T-cell (primary cell): ENCODE results near the gene HK3. TPM values are rescaled to one million over a fixed set of nuclear protein-coding genes. Genes with fewer than 3 reads are reported as not detected.

ENCODE experiments used
- ATAC-seq, 4 experiments: fragments of 200-7000 bp in 3 of 4; fragments of 150-1000 bp in 1 of 4; cut with Tn5 transposase; replicated peaks in 1 of 4; 1 replicate in 3 of 4; 2 replicates in 1 of 4; pipeline ENCODE4 v1.10.0; 2021; ENCODE audit warnings: moderate library complexity in 3 of 4, mild to moderate bottlenecking in 2 of 4, moderate number of reproducible peaks in 1 of 4
- CTCF ChIA-PET, 2 donors: fragments of 300-600 bp; sonication (Branson Sonifier 250); formaldehyde crosslinking; loops; one replicate each; lab custom pipeline; 2022; ENCODE audit warnings: antibody characterized with exemption in 2 of 2; lab: Charles Lee
- POLR2A ChIA-PET, 2 donors: fragments of 300-600 bp; sonication (Branson Sonifier 250); formaldehyde crosslinking; loops; one replicate each; lab custom pipeline; 2022; ENCODE audit warnings: antibody characterized with exemption in 2 of 2; lab: Charles Lee
- DNase-seq, 35 experiments: peaks; one replicate each; pipeline versions ENCODE4 v3.0.0 to v3.0.0-alpha.2; 2013 to 2023
- H3K27ac ChIP-seq: one replicate; pipeline ENCODE4 v1.5.1; 2013; ENCODE audit warnings: low read length
- H3K27me3 ChIP-seq, 2 experiments: replicated peaks in 1 of 2; 1 replicate in 1 of 2; 2 replicates in 1 of 2; pipeline versions ENCODE4 v1.6.1 to v1.7.0; 2013; ENCODE audit warnings: low read length in 1 of 2, mixed read lengths in 1 of 2; ENCODE audit not compliant: control insufficient read depth in 2 of 2, insufficient read depth in 2 of 2; ENCODE audit errors: extremely low read depth in 1 of 2
- H3K36me3 ChIP-seq, 2 donors: 1 replicate in 1 of 2; 2 replicates in 1 of 2; pipeline versions ENCODE4 v1.6.1 to v1.7.0; 2013; ENCODE audit warnings: low read length in 1 of 2; ENCODE audit not compliant: control insufficient read depth in 2 of 2, insufficient read depth in 1 of 2; ENCODE audit errors: extremely low read depth in 1 of 2
- H3K4me1 ChIP-seq, 2 experiments: 1 replicate in 1 of 2; 2 replicates in 1 of 2; pipeline versions ENCODE4 v1.6.1 to v1.7.0; 2013; ENCODE audit warnings: low read length in 2 of 2, mixed read lengths in 1 of 2; ENCODE audit not compliant: insufficient read depth in 2 of 2, control insufficient read depth in 1 of 2; ENCODE audit errors: extremely low read depth in 1 of 2
- H3K4me3 ChIP-seq, 2 donors: 1 replicate in 1 of 2; 2 replicates in 1 of 2; pipeline versions ENCODE4 v1.5.1 to v1.7.0; 2013; ENCODE audit warnings: mild to moderate bottlenecking in 2 of 2, low read length in 1 of 2, moderate library complexity in 1 of 2; ENCODE audit not compliant: control insufficient read depth in 1 of 2; ENCODE audit errors: extremely low read depth in 1 of 2
- H3K9me3 ChIP-seq: 2 replicates; pipeline ENCODE4 v1.7.0; 2013
- H3K27ac Mint-ChIP-seq, 2 donors: one replicate each; pipeline ENCODE4 v1.8.0; 2020 to 2021; ENCODE audit warnings: mild to moderate bottlenecking in 2 of 2, mixed read lengths in 2 of 2
- H3K27me3 Mint-ChIP-seq, 2 donors: one replicate each; pipeline ENCODE4 v1.8.0; 2021 to 2022; ENCODE audit warnings: mixed read lengths in 2 of 2
- H3K36me3 Mint-ChIP-seq: one replicate; pipeline ENCODE4 v1.8.0; 2021; ENCODE audit warnings: mixed read lengths
- H3K4me1 Mint-ChIP-seq, 3 donors: one replicate each; pipeline ENCODE4 v1.8.0; 2020 to 2022; ENCODE audit warnings: mixed read lengths in 3 of 3, mild to moderate bottlenecking in 1 of 3
- H3K4me3 Mint-ChIP-seq, 3 donors: one replicate each; pipeline ENCODE4 v1.8.0; 2020 to 2022; ENCODE audit warnings: mild to moderate bottlenecking in 3 of 3, mixed read lengths in 3 of 3, moderate library complexity in 3 of 3
- H3K9me3 Mint-ChIP-seq, 3 donors: one replicate each; pipeline ENCODE4 v1.8.0; 2020 to 2022; ENCODE audit warnings: mixed read lengths in 3 of 3
- WGBS: methylation state at CpG from one replicate; pipeline ENCODE4 v1.1.5; 2013; ENCODE audit warnings: missing lambda C conversion rate; ENCODE audit not compliant: insufficient coverage; 5-methylcytosine and 5-hydroxymethylcytosine counted together
- total RNA-seq, 35 experiments: library from RNA in 6 of 35; stranded (reverse) in 6 of 35; fragments of 120-200 nt in 1 of 35; gene quantifications; one replicate each; pipeline versions ENCODE4 v1.2.1 to v1.2.4 and lab custom pipeline; 2013 to 2026

The HK3 gene
- total RNA-seq, 5 donors from 2014 or later (not counting 1 experiment from before 2014, with no cell fraction given) = 0.16 to 0.85 (median 0.44) TPM

DNA sequence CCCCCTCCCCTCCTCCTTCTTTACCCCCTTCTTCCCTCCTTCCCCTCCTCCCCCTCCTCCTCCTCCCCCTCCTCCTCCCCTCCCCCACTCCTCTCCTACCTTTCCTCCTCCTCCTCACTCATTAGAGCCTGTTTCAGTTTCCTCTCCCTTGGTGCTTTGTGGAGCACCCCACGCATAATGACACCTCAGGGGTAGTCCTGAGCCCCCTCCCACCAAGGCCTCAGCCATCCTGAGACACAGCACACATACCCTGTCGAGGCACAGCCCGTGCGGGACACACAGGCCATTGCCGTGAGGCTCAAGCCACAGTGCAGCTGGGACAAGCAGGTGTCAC lies 35.4 kb downstream of the HK3 start:
- 50% methylated on average over 5 of the region's 5 CpGs for WGBS
- no peak overlapping the region for H3K27ac ChIP-seq
- Mint-ChIP-seq H3K9me3 (no peaks in the 10 kb centered on the region), H3K4me1 (no peaks in the 10 kb centered on the region), H3K4me3 (no peak overlapping the region), H3K27ac (no peak overlapping the region), H3K36me3 (no peaks in the 10 kb centered on the region), H3K27me3 (peaks cover 12 to 54% of the 10 kb centered on the region in 2 donors)
- H3K4me3 ChIP-seq = no peak overlapping the region
- H3K36me3 ChIP-seq = no peaks in the 10 kb centered on the region
- H3K4me1 ChIP-seq = no peaks in the 10 kb centered on the region
- POLR2A ChIA-PET = no interaction called here
- DNase-seq (no peak), ATAC-seq (no peak)
- peaks cover 0 to 86% of the 10 kb centered on the region in 2 experiments for H3K27me3 ChIP-seq
- H3K9me3 ChIP-seq = no peaks in the 10 kb centered on the region
- CTCF ChIA-PET = no interaction called here

- no peaks in the 10 kb centered on the region for H3K4me1 Mint-ChIP-seq
Observed at GRCh38 chr5:176863041-176863764, 35.9 kb downstream of the HK3 start.

GRCh38 chr5:176862330-176862995 lies 36.7 kb downstream of the HK3 start:
- DNase-seq (no peak), ATAC-seq (no peak)
- no peaks in the 10 kb centered on the region for H3K36me3 Mint-ChIP-seq
- no peak overlapping the region for H3K4me3 Mint-ChIP-seq
- 59% methylated on average over 24 of the region's 28 CpGs for WGBS
- CTCF ChIA-PET = no interaction called here
- peaks cover 19 to 62% of the 10 kb centered on the region in 2 donors for H3K27me3 Mint-ChIP-seq
- peaks cover 0 to 89% of the 10 kb centered on the region in 2 experiments for H3K27me3 ChIP-seq
- POLR2A ChIA-PET = no interaction called here
- H3K4me1 Mint-ChIP-seq = no peaks in the 10 kb centered on the region
- no peaks in the 10 kb centered on the region for H3K9me3 Mint-ChIP-seq
- H3K9me3 ChIP-seq = no peaks in the 10 kb centered on the region
- no peak overlapping the region for H3K4me3 ChIP-seq
- H3K4me1 ChIP-seq = no peaks in the 10 kb centered on the region
- no peak overlapping the region for H3K27ac ChIP-seq
- no peak overlapping the region for H3K27ac Mint-ChIP-seq
- H3K36me3 ChIP-seq = no peaks in the 10 kb centered on the region

More at GRCh38 chr5:176863041-176863764, 35.9 kb downstream of the HK3 start:
- Histone ChIP-seq H3K9me3 (no peaks in the 10 kb centered on the region), H3K27ac (no peak overlapping the region), H3K36me3 (no peaks in the 10 kb centered on the region), H3K4me3 (no peak overlapping the region), H3K27me3 (peaks cover 0 to 89% of the 10 kb centered on the region in 2 experiments), H3K4me1 (no peaks in the 10 kb centered on the region)
- Mint-ChIP-seq H3K27ac (no peak overlapping the region), H3K4me3 (no peak overlapping the region), H3K27me3 (peaks cover 16 to 57% of the 10 kb centered on the region in 2 donors), H3K9me3 (no peaks in the 10 kb centered on the region), H3K36me3 (no peaks in the 10 kb centered on the region)
- WGBS = 7% methylated on average over 10 of the region's 15 CpGs
- ChIA-PET CTCF (no interaction called here), POLR2A (no interaction called here)
- ATAC-seq (no peak), DNase-seq (no peak)

DNA sequence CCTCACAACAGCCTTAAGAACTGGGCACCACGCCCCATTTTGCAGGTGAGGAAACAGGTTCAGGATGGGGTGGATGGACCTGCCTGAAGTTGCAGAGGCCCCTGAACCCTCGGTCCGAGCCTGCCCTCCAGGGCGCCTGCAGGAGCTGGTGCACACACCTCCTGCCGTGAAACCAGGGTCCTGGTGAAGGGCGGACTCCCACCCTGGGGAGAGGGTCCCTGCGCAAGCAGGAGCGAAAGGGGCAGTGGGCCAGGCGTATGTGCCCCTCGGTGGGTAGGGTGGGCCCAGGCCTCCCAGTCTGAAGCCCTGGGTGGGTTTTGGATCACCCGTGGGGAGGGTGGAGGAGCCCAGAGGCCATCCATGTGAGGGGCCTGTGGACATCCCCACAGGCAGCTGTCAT lies 37.9 kb downstream of the HK3 start:
- Histone ChIP-seq H3K4me3 (no peak overlapping the region), H3K9me3 (no peaks in the 10 kb centered on the region), H3K4me1 (no peaks in the 10 kb centered on the region), H3K27me3 (peaks cover 0 to 88% of the 10 kb centered on the region in 2 experiments), H3K36me3 (no peaks in the 10 kb centered on the region), H3K27ac (no peak overlapping the region)
- ATAC-seq = no peak
- H3K27ac Mint-ChIP-seq = no peak overlapping the region
- no peak overlapping the region for H3K4me3 Mint-ChIP-seq
- WGBS = 88% methylated on average over 7 of the region's 11 CpGs
- peaks cover 24 to 57% of the 10 kb centered on the region in 2 donors for H3K27me3 Mint-ChIP-seq
- DNase-seq = no peak
- ChIA-PET CTCF (no interaction called here), POLR2A (no interaction called here)
- no peaks in the 10 kb centered on the region for H3K9me3 Mint-ChIP-seq
- no peaks in the 10 kb centered on the region for H3K36me3 Mint-ChIP-seq
- H3K4me1 Mint-ChIP-seq = no peaks in the 10 kb centered on the region

- POLR2A ChIA-PET = no interaction called here
- Histone ChIP-seq H3K27me3 (peaks cover 0 to 87% of the 10 kb centered on the region in 2 experiments), H3K4me3 (no peak overlapping the region), H3K9me3 (no peaks in the 10 kb centered on the region), H3K27ac (no peak overlapping the region), H3K4me1 (no peaks in the 10 kb centered on the region), H3K36me3 (no peaks in the 10 kb centered on the region)
- ATAC-seq (no peak), DNase-seq (no peak)
- Mint-ChIP-seq H3K27me3 (peaks cover 24 to 51% of the 10 kb centered on the region in 2 donors), H3K9me3 (no peaks in the 10 kb centered on the region), H3K4me3 (no peak overlapping the region), H3K36me3 (no peaks in the 10 kb centered on the region), H3K27ac (no peak overlapping the region), H3K4me1 (no peaks in the 10 kb centered on the region)
- CTCF ChIA-PET = no interaction called here
- 61% methylated on average over 10 of the region's 11 CpGs for WGBS
Observed at GRCh38 chr5:176860381-176860780, 38.8 kb downstream of the HK3 start.

DNA sequence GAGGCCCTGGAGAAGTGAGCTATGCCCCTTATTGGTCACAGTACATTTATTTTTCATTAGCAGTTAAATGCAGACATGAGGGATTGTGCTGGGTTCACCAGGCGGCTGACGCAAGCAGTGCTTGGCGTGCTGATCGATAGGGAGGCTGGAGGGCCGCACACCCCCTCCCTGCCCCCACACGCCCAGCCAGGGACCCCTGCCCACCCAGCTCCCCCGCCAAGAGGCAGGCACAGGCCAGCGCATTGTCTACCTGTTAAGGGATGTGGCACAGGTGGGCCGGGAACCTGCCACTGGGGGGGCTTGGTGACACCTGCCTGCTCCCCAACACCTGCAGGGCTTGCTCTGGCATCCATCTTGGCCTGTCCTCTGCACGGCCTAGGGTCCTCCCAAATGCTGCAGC lies 39.2 kb downstream of the HK3 start:
- no peaks in the 10 kb centered on the region for H3K9me3 Mint-ChIP-seq
- CTCF ChIA-PET = no interaction called here
- peaks cover 0 to 87% of the 10 kb centered on the region in 2 experiments for H3K27me3 ChIP-seq
- H3K4me3 ChIP-seq = no peak overlapping the region
- H3K27me3 Mint-ChIP-seq = peaks cover 24 to 49% of the 10 kb centered on the region in 2 donors
- POLR2A ChIA-PET = no interaction called here
- H3K4me1 Mint-ChIP-seq = no peaks in the 10 kb centered on the region
- no peak overlapping the region for H3K4me3 Mint-ChIP-seq
- no peaks in the 10 kb centered on the region for H3K36me3 ChIP-seq
- H3K9me3 ChIP-seq = no peaks in the 10 kb centered on the region
- ATAC-seq = no peak
- 67% methylated on average over 3 of the region's 10 CpGs for WGBS
- no peak overlapping the region for H3K27ac ChIP-seq
- no peaks in the 10 kb centered on the region for H3K36me3 Mint-ChIP-seq
- H3K4me1 ChIP-seq = no peaks in the 10 kb centered on the region
- no peak for DNase-seq
- no peak overlapping the region for H3K27ac Mint-ChIP-seq
